HCT116 (cell line): ENCODE results near the gene SPATA22. TPM values are rescaled to one million over a fixed set of nuclear protein-coding genes. Genes with fewer than 3 reads are reported as not detected.

Experiments used
- ATAC-seq: fragments of 200-7000 bp; cut with Tn5 transposase; 2 replicates; pipeline ENCODE4 v1.9.1; 2020; ENCODE audit warnings: mild to moderate bottlenecking, moderate library complexity
- BruUV-seq: library from RNA; stranded (reverse); fragments of 400-500 nt; replicated peaks from 2 replicates; lab custom pipeline; 2021; lab: Mats Ljungman, UMichigan
- CTCF ChIA-PET: fragments of 300-600 bp; sonication (Branson Sonifier 250); formaldehyde crosslinking; loops from one replicate; lab custom pipeline; 2021; ENCODE audit warnings: antibody characterized with exemption; lab: Charles Lee
- POLR2A ChIA-PET: fragments of 300-600, 350-600 bp; sonication (Branson Sonifier 250); formaldehyde crosslinking; loops from one replicate; lab custom pipeline; 2021; ENCODE audit warnings: antibody characterized with exemption; lab: Charles Lee
- RAD21 ChIA-PET, 2 experiments: fragments of 300-600 bp; sonication (Branson Sonifier 250); formaldehyde crosslinking; loops; one replicate each; lab custom pipeline; 2023; ENCODE audit warnings: low total read pairs in 2 of 2; ENCODE audit not compliant: uncharacterized antibody in 2 of 2, unreplicated experiment in 2 of 2, low non-redundant PET in 1 of 2; lab: Charles Lee
- DNase-seq: peaks from one replicate; pipeline ENCODE4 v3.0.0-alpha.2; 2010; ENCODE audit warnings: low read depth, low spot score
- H2AFZ ChIP-seq: fragments of 200-600 bp; shearing (Covaris generic), sonication (generic); 2 replicates; pipeline ENCODE4 v1.6.1; 2017; ENCODE audit warnings: low read depth, mixed run types, mixed read lengths, antibody characterized with exemption, low read length; ENCODE audit not compliant: poor library complexity, severe bottlenecking
- H3K27ac ChIP-seq: 2 replicates; pipeline ENCODE4 v1.5.1; 2012; ENCODE audit warnings: low read depth, low read length
- H3K27me3 ChIP-seq: fragments of 200-600 bp; sonication (generic); 2 replicates; pipeline ENCODE4 v1.6.1; 2016; ENCODE audit warnings: mixed run types, low read length, mixed read lengths; ENCODE audit not compliant: insufficient read depth
- H3K36me3 ChIP-seq, 2 experiments: fragments of 200-500 bp in 1 of 2; fragments of 200-600 bp in 1 of 2; sonication (Bioruptor generic) in 1 of 2; sonication (generic) in 1 of 2; 2 replicates each; pipeline versions ENCODE4 v1.5.1 to v1.6.1; 2014 to 2016; ENCODE audit warnings: low read length in 2 of 2, inconsistent platforms in 1 of 2, mixed read lengths in 1 of 2, mixed run types in 1 of 2; ENCODE audit not compliant: insufficient read depth in 2 of 2, control insufficient read depth in 1 of 2
- H3K4me1 ChIP-seq, 2 experiments: fragments of 200-600 bp in 1 of 2; sonication (generic) in 1 of 2; 2 replicates each; pipeline versions ENCODE4 v1.5.1 to v1.6.1; 2012 to 2017; ENCODE audit warnings: low read length in 2 of 2, inconsistent platforms in 1 of 2, mild to moderate bottlenecking in 1 of 2, mixed read lengths in 1 of 2, mixed run types in 1 of 2, moderate library complexity in 1 of 2; ENCODE audit not compliant: insufficient read depth in 2 of 2, control insufficient read depth in 1 of 2
- H3K4me2 ChIP-seq: fragments of 200-600 bp; sonication (generic); 2 replicates; pipeline ENCODE4 v1.6.1; 2017; ENCODE audit warnings: mixed run types, low read length, mixed read lengths
- H3K4me3 ChIP-seq, 2 experiments: fragments of 200-600 bp in 1 of 2; sonication (generic) in 1 of 2; replicated peaks in 1 of 2; 2 replicates each; pipeline ENCODE4 v1.5.1; 2011 to 2016; ENCODE audit warnings: low read length in 2 of 2, control low read depth in 1 of 2, low read depth in 1 of 2, mild to moderate bottlenecking in 1 of 2, mixed read lengths in 1 of 2, mixed run types in 1 of 2
- H3K79me2 ChIP-seq: fragments of 200-600 bp; sonication (generic); 2 replicates; pipeline ENCODE4 v1.6.1; 2017; ENCODE audit warnings: mild to moderate bottlenecking, mixed run types, low read length, moderate library complexity, mixed read lengths; ENCODE audit not compliant: insufficient read depth
- H3K9ac ChIP-seq: fragments of 200-600 bp; sonication (generic); 2 replicates; pipeline ENCODE4 v1.6.1; 2016; ENCODE audit warnings: low read length, mixed read lengths
- H3K9me2 ChIP-seq: fragments of 200-600 bp; sonication (generic), shearing (Covaris generic); 2 replicates; pipeline ENCODE4 v1.6.1; 2017; ENCODE audit warnings: mixed run types, mild to moderate bottlenecking, moderate library complexity; ENCODE audit not compliant: insufficient read depth
- H3K9me3 ChIP-seq, 2 experiments: fragments of 200-500 bp in 1 of 2; fragments of 200-600 bp in 1 of 2; sonication (Bioruptor generic) in 1 of 2; sonication (generic) in 1 of 2; 2 replicates each; pipeline ENCODE4 v1.6.1; 2014 to 2017; ENCODE audit warnings: low read length in 2 of 2, mixed read lengths in 2 of 2, inconsistent platforms in 1 of 2, low read depth in 1 of 2, mild to moderate bottlenecking in 1 of 2, mixed run types in 1 of 2, moderate library complexity in 1 of 2; ENCODE audit not compliant: control insufficient read depth in 1 of 2, insufficient read depth in 1 of 2
- H4K20me1 ChIP-seq: fragments of 200-600 bp; sonication (generic), shearing (Covaris generic); 2 replicates; pipeline ENCODE4 v1.6.1; 2017; ENCODE audit warnings: mixed run types, mild to moderate bottlenecking, moderate library complexity; ENCODE audit not compliant: insufficient read depth
- CEBPB ChIP-seq: IDR thresholded peaks from 2 replicates; pipeline ENCODE4 v1.6.1; 2012; ENCODE audit warnings: low read depth
- ELF1 ChIP-seq: IDR thresholded peaks from 2 replicates; pipeline ENCODE4 v1.6.1; 2012; ENCODE audit warnings: low read depth, borderline replicate concordance
- EZH2phosphoT487 ChIP-seq: fragments of 200-600 bp; IDR thresholded peaks from 2 replicates; pipeline ENCODE4 v1.6.1; 2018; ENCODE audit warnings: antibody characterized with exemption, borderline replicate concordance
- POLR2AphosphoS5 ChIP-seq: IDR thresholded peaks from 2 replicates; pipeline ENCODE4 v1.6.1; 2011; ENCODE audit warnings: mild to moderate bottlenecking, low read depth, low read length, moderate library complexity
- RAD21 ChIP-seq: IDR thresholded peaks from 2 replicates; pipeline ENCODE4 v1.6.1; 2012; ENCODE audit warnings: low read depth, mild to moderate bottlenecking
- SP1 ChIP-seq: IDR thresholded peaks from 2 replicates; pipeline ENCODE4 v1.6.1; 2012; ENCODE audit warnings: low read depth
- TCF7L2 ChIP-seq: IDR thresholded peaks from 2 replicates; pipeline ENCODE4 v1.7.0; 2011; ENCODE audit warnings: borderline replicate concordance, inconsistent platforms; ENCODE audit not compliant: insufficient read depth, insufficient read length; ENCODE audit errors: extremely low read depth
- YY1 ChIP-seq: IDR thresholded peaks from 2 replicates; pipeline ENCODE4 v1.6.1; 2011; ENCODE audit warnings: low read length, low read depth, moderate library complexity, mild to moderate bottlenecking; ENCODE audit not compliant: insufficient replicate concordance; ENCODE audit errors: extremely low read depth
- ZFX ChIP-seq: fragments of 450-650 bp; IDR thresholded peaks from 2 replicates; pipeline ENCODE4 v1.6.1; 2017
- intact Hi-C: fragments of 100-400 bp; cut with micrococcal nuclease; formaldehyde crosslinking; loops from 2 replicates; pipeline ENCODE4 v1.10.0; 2022
- total RNA-seq: library from RNA; stranded (reverse); gene quantifications from one replicate; pipeline ENCODE4 v1.2.1, GENCODE V29; 2021; ENCODE audit not compliant: unreplicated experiment
- TF ChIP-seq, protein P1 (sequence below): IDR thresholded peaks from 2 replicates; pipeline ENCODE4 v1.6.1; 2011; ENCODE audit warnings: mild to moderate bottlenecking, low read length, moderate library complexity; ENCODE audit not compliant: insufficient replicate concordance; ENCODE audit errors: extremely low read depth
- TF ChIP-seq, protein P2 (sequence below), 3 experiments: fragments of 200-600 bp in 1 of 3; sonication (generic) in 1 of 3; IDR thresholded peaks in 2 of 3; conservative IDR thresholded peaks in 1 of 3; 2 replicates each; pipeline ENCODE4 v1.5.1; 2012 to 2017; ENCODE audit warnings: low read depth in 2 of 3, low read length in 2 of 3, antibody characterized with exemption in 1 of 3, borderline replicate concordance in 1 of 3, control low read depth in 1 of 3, mild to moderate bottlenecking in 1 of 3, mixed read lengths in 1 of 3, mixed run types in 1 of 3, moderate library complexity in 1 of 3; ENCODE audit not compliant: insufficient read depth in 1 of 3

SPATA22 gene
- total RNA-seq, 1 experiment from 2014 or later = not detected

DNA sequence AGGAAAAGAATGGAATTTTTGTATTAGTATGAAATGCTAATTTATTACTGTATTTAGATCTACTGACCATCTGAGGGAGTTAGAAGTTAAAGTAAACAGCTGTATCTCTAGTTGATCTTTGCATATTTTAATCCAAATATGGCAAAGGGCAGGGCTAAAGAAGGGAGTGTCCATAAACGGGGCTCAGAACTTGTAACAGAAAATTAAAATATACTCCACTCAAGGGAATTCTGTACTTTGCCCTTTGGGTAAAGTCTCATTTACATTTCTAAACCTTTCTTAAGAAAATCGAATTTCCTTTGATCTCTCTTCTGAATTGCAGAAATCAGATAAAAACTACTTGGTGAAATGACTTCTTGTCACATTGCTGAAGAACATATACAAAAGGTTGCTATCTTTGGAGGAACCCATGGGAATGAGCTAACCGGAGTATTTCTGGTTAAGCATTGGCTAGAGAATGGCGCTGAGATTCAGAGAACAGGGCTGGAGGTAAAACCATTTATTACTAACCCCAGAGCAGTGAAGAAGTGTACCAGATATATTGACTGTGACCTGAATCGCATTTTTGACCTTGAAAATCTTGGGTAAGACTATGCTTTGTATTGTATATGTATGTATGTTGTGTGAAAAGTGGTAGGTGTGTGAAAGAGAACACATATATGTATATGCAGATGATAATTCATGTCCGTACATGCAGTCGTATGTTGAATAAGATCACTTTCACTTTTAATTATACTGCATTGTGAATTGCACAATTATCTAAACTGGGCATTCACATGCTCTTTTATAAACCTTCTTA, 4.4 kb upstream of the SPATA22 start, which contains the start of gene ASPA:
TSS of gene ASPA (plus strand) at position 186 of the 799 bp plus-strand sequence. CDS start at position 349, 163 bp downstream.
- H2AFZ ChIP-seq = no peak within 1 kb of the TSS
- TF ChIP-seq, protein P1, sequence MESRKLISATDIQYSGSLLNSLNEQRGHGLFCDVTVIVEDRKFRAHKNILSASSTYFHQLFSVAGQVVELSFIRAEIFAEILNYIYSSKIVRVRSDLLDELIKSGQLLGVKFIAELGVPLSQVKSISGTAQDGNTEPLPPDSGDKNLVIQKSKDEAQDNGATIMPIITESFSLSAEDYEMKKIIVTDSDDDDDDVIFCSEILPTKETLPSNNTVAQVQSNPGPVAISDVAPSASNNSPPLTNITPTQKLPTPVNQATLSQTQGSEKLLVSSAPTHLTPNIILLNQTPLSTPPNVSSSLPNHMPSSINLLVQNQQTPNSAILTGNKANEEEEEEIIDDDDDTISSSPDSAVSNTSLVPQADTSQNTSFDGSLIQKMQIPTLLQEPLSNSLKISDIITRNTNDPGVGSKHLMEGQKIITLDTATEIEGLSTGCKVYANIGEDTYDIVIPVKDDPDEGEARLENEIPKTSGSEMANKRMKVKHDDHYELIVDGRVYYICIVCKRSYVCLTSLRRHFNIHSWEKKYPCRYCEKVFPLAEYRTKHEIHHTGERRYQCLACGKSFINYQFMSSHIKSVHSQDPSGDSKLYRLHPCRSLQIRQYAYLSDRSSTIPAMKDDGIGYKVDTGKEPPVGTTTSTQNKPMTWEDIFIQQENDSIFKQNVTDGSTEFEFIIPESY = no peak
- TF ChIP-seq TCF7L2 (no peak), POLR2AphosphoS5 (no peak), YY1 (no peak), ELF1 (no peak), SP1 (no peak), RAD21 (no peak), EZH2phosphoT487 (no peak), ZFX (no peak), CEBPB (no peak)
- TF ChIP-seq, protein P2, sequence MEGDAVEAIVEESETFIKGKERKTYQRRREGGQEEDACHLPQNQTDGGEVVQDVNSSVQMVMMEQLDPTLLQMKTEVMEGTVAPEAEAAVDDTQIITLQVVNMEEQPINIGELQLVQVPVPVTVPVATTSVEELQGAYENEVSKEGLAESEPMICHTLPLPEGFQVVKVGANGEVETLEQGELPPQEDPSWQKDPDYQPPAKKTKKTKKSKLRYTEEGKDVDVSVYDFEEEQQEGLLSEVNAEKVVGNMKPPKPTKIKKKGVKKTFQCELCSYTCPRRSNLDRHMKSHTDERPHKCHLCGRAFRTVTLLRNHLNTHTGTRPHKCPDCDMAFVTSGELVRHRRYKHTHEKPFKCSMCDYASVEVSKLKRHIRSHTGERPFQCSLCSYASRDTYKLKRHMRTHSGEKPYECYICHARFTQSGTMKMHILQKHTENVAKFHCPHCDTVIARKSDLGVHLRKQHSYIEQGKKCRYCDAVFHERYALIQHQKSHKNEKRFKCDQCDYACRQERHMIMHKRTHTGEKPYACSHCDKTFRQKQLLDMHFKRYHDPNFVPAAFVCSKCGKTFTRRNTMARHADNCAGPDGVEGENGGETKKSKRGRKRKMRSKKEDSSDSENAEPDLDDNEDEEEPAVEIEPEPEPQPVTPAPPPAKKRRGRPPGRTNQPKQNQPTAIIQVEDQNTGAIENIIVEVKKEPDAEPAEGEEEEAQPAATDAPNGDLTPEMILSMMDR (IDR thresholded peaks at IDR 0.05 in 2 of 3, conservative IDR thresholded peaks at IDR 0.05 in 1 of 3; ENCODE audit: borderline replicate concordance in 1 of 3, insufficient read depth in 1 of 3, low read depth in 2 of 3, low read length in 2 of 3) = no peak
- no peak within 1 kb of the TSS for H3K27ac ChIP-seq
- no peaks in the 10 kb centered on the region for H3K36me3 ChIP-seq
- peaks cover 29% of the 10 kb centered on the region for H3K27me3 ChIP-seq
- H3K9me3 ChIP-seq = no peaks in the 10 kb centered on the region
- H3K79me2 ChIP-seq = no peaks in the 10 kb centered on the region
- no peaks in the 10 kb centered on the region for H4K20me1 ChIP-seq
- BruUV-seq = no TSS peak
- ChIA-PET CTCF (no interaction called here), RAD21 (no interaction called here), POLR2A (no interaction called here)
- H3K4me3 ChIP-seq = no peak within 1 kb of the TSS
- H3K4me1 ChIP-seq = no peaks in the 10 kb centered on the region
- no peak for ATAC-seq
- DNase-seq = no peak
- no peaks in the 10 kb centered on the region for H3K9me2 ChIP-seq
- H3K9ac ChIP-seq = no peak within 1 kb of the TSS
- intact Hi-C loops = no loop called here
- H3K4me2 ChIP-seq = no peak within 1 kb of the TSS
